Measurements from ENCODE around the gene TNS3.
"Not testable (repeated sequence)": the region's sequence is repeated elsewhere in the genome, so short reads cannot be mapped to it uniquely, and the experiment has no call there.

The TNS3 gene

GRCh38 chr7:47266131-47266706 lies 315.7 kb downstream of the TNS3 start:
- no peak for DNase-seq

- no peak for DNase-seq
These were observed 316.3 kb downstream of the TNS3 start for GRCh38 chr7:47265621-47266020.

GRCh38 chr7:47264021-47264651 lies 317.8 kb downstream of the TNS3 start:
- no peak for DNase-seq

GRCh38 chr7:47262881-47263280 lies 319.0 kb downstream of the TNS3 start:
- no peak for DNase-seq

GRCh38 chr7:47262160-47262559 lies 319.8 kb downstream of the TNS3 start:
- DNase-seq, result not testable (repeated sequence)

- DNase-seq, result no peak
These were observed 321.6 kb downstream of the TNS3 start for GRCh38 chr7:47260270-47260669.

- no peak for DNase-seq
These were observed 322.2 kb downstream of the TNS3 start for GRCh38 chr7:47259682-47260081.

- DNase-seq, result no peak
These were observed 323.1 kb downstream of the TNS3 start for GRCh38 chr7:47258798-47259197.

GRCh38 chr7:47256016-47256415 lies 325.9 kb downstream of the TNS3 start:
- DNase-seq, result no peak

GRCh38 chr7:47255441-47255840 lies 326.5 kb downstream of the TNS3 start:
- DNase-seq, result no peak

GRCh38 chr7:47255007-47255406 lies 326.9 kb downstream of the TNS3 start:
- no peak for DNase-seq

GRCh38 chr7:47254081-47254977 lies 327.6 kb downstream of the TNS3 start:
- DNase-seq, result peak in 2 of 4 experiments; percentile 4 to 21

- DNase-seq, result no peak
These were observed 328.2 kb downstream of the TNS3 start for GRCh38 chr7:47253650-47254080.

GRCh38 chr7:47252675-47253074 lies 329.2 kb downstream of the TNS3 start:
- DNase-seq, result no peak

GRCh38 chr7:47249361-47249760 lies 332.6 kb downstream of the TNS3 start:
- DNase-seq, result no peak

- no peak for DNase-seq
These were observed 333.1 kb downstream of the TNS3 start for GRCh38 chr7:47248797-47249196.

- DNase-seq, result no peak
These were observed 334.8 kb downstream of the TNS3 start for GRCh38 chr7:47247132-47247531.

GRCh38 chr7:47244692-47245091 lies 337.2 kb downstream of the TNS3 start:
- DNase-seq, result no peak

- no peak for DNase-seq
These were observed 340.5 kb downstream of the TNS3 start for GRCh38 chr7:47241112-47242065.

GRCh38 chr7:47239931-47240421 lies 341.9 kb downstream of the TNS3 start:
- DNase-seq, result no peak

GRCh38 chr7:47239034-47239433 lies 342.9 kb downstream of the TNS3 start:
- DNase-seq, result no peak

GRCh38 chr7:47236480-47237129 lies 345.3 kb downstream of the TNS3 start:
- no peak for DNase-seq
